K562 (cell line): Measurements from ENCODE around the gene CASTOR1. TPM values are rescaled to one million over a fixed set of nuclear protein-coding genes. Genes with fewer than 3 reads are reported as not detected.

Source experiments
- ATAC-seq: fragments of 200-7000 bp; cut with Tn5 transposase; 3 replicates; pipeline ENCODE4 v1.9.1; 2020; ENCODE audit warnings: moderate library complexity
- BruUV-seq: library from RNA; stranded (reverse); fragments of 400-500 nt; replicated peaks from 2 replicates; lab custom pipeline; 2021; lab: Mats Ljungman, UMichigan
- CTCF ChIA-PET: fragments of 300-600 bp; formaldehyde crosslinking; extraction: SDS; loops from one replicate; lab custom pipeline; 2021; ENCODE audit warnings: low intra/inter-chr PET ratio; lab: Yijun Ruan, JAX
- POLR2A ChIA-PET: fragments of 300-600, 350-650 bp; sonication (Branson Sonifier 250); formaldehyde crosslinking; extraction: SDS; loops from one replicate; lab custom pipeline; 2021; ENCODE audit warnings: antibody characterized with exemption, inconsistent platforms; lab: Yijun Ruan, JAX
- DNase-seq, 4 experiments: peaks; one replicate each; pipeline versions ENCODE4 v3.0.0 to v3.0.0-alpha.2; 2011 to 2018; ENCODE audit warnings: low spot score in 3 of 4, mixed read lengths in 3 of 4; ENCODE audit errors: extremely low read depth in 1 of 4
- FAIRE-seq: peaks from 2 replicates; lab custom pipeline; 2011; peaks lifted over from hg19 to GRCh38; lab: Jason Lieb, UNC
- H2AFZ ChIP-seq: 2 replicates; pipeline ENCODE4 v1.6.0; 2011; ENCODE audit warnings: low read depth, low read length, control low read depth, inconsistent platforms
- H3K27ac ChIP-seq: fragments of 200-600 bp; 3 replicates; pipeline ENCODE4 v1.8.0; 2011; ENCODE audit warnings: low read depth, mild to moderate bottlenecking, control low read depth, inconsistent platforms, low read length, moderate library complexity, mixed read lengths; ENCODE audit errors: extremely low read depth
- H3K27me3 ChIP-seq, 2 experiments: fragments of 300-600 bp in 1 of 2; 2 replicates in 1 of 2; 3 replicates in 1 of 2; pipeline versions ENCODE4 v1.6.0 to v1.8.0; 2011; ENCODE audit warnings: inconsistent platforms in 2 of 2, low read length in 2 of 2, mild to moderate bottlenecking in 1 of 2, mixed read lengths in 1 of 2, moderate library complexity in 1 of 2; ENCODE audit not compliant: control insufficient read depth in 2 of 2, insufficient read depth in 2 of 2
- H3K36me3 ChIP-seq: fragments of 300-600 bp; 3 replicates; pipeline ENCODE4 v1.8.0; 2011; ENCODE audit warnings: mild to moderate bottlenecking, low read length, inconsistent platforms; ENCODE audit not compliant: control insufficient read depth, insufficient read depth
- H3K4me1 ChIP-seq, 2 experiments: fragments of 200-600 bp in 1 of 2; replicated peaks in 1 of 2; 2 replicates in 1 of 2; 3 replicates in 1 of 2; pipeline versions ENCODE4 v1.5.1 to v1.8.0; 2011; ENCODE audit warnings: inconsistent platforms in 2 of 2, low read length in 2 of 2, mild to moderate bottlenecking in 1 of 2, mixed read lengths in 1 of 2, moderate library complexity in 1 of 2; ENCODE audit not compliant: control insufficient read depth in 2 of 2, insufficient read depth in 2 of 2
- H3K4me2 ChIP-seq: 2 replicates; pipeline ENCODE4 v1.6.1; 2011; ENCODE audit warnings: low read length, control low read depth, inconsistent platforms, mixed read lengths; ENCODE audit not compliant: insufficient read depth
- H3K4me3 ChIP-seq: fragments of 200-600 bp; sonication (generic), shearing (Covaris generic); 2 replicates; pipeline ENCODE4 v1.5.1; 2016; ENCODE audit warnings: control low read depth, inconsistent platforms
- H3K79me2 ChIP-seq: fragments of 200-600 bp; 3 replicates; pipeline ENCODE4 v1.8.0; 2011; ENCODE audit warnings: low read length, inconsistent platforms; ENCODE audit not compliant: control insufficient read depth, insufficient read depth
- H3K9ac ChIP-seq, 2 experiments: 2 replicates each; pipeline versions ENCODE4 v1.6.0 to v1.6.1; 2011; ENCODE audit warnings: low read depth in 2 of 2, low read length in 2 of 2, control low read depth in 1 of 2, inconsistent platforms in 1 of 2, mild to moderate bottlenecking in 1 of 2, mixed read lengths in 1 of 2; ENCODE audit not compliant: insufficient read depth in 1 of 2
- H3K9me1 ChIP-seq: one replicate; pipeline ENCODE4 v1.6.0; 2011; ENCODE audit warnings: inconsistent platforms, mild to moderate bottlenecking, low read length, moderate library complexity; ENCODE audit not compliant: control insufficient read depth, insufficient read depth
- H3K9me3 ChIP-seq: replicated peaks from 2 replicates; pipeline ENCODE4 v1.5.1; 2011; ENCODE audit warnings: low read depth, low read length, inconsistent platforms; ENCODE audit not compliant: control insufficient read depth, insufficient read depth
- H4K20me1 ChIP-seq: replicated peaks from 2 replicates; pipeline ENCODE4 v1.6.1; 2011; ENCODE audit warnings: low read length, inconsistent platforms, mixed read lengths; ENCODE audit not compliant: control insufficient read depth, insufficient read depth
- CAMTA2 ChIP-seq: fragments of 250-450 bp; sonication (Bioruptor Pico); conservative IDR thresholded peaks from 2 replicates; pipeline ENCODE4 v1.5.1; 2022
- HDAC3 ChIP-seq: fragments of 450-650 bp; IDR thresholded peaks from 2 replicates; pipeline ENCODE4 v1.6.1; 2018; ENCODE audit warnings: borderline replicate concordance, mild to moderate bottlenecking, moderate library complexity; ENCODE audit not compliant: partially characterized antibody
- HMG20B ChIP-seq: fragments of 250-450 bp; sonication (Bioruptor Pico); IDR thresholded peaks from 2 replicates; pipeline ENCODE4 v1.5.0; 2021; ENCODE audit warnings: mild to moderate bottlenecking
- JUND ChIP-seq, 2 experiments: IDR thresholded peaks; 2 replicates in 1 of 2; 3 replicates in 1 of 2; pipeline ENCODE4 v1.6.1; 2011; ENCODE audit warnings: borderline replicate concordance in 2 of 2, low read depth in 2 of 2, low read length in 2 of 2, improper control_type of control experiment in 1 of 2, missing biosample characterization in 1 of 2, missing genetic modification characterization in 1 of 2, missing genetic modification reagents in 1 of 2
- KDM2B ChIP-seq: fragments of 250-450 bp; sonication (Bioruptor Pico); IDR thresholded peaks from 2 replicates; pipeline ENCODE4 v1.8.0; 2021; ENCODE audit warnings: mild to moderate bottlenecking, moderate library complexity
- L3MBTL2 ChIP-seq: fragments of 450-650 bp; IDR thresholded peaks from 2 replicates; pipeline ENCODE4 v1.6.1; 2016; ENCODE audit warnings: mild to moderate bottlenecking, moderate library complexity
- MCM7 ChIP-seq, 2 experiments: fragments of 450-650 bp; IDR thresholded peaks; 2 replicates each; pipeline ENCODE4 v1.6.1; 2016 to 2018
- MTA2 ChIP-seq: fragments of 450-650 bp; IDR thresholded peaks from 2 replicates; pipeline ENCODE4 v1.6.1; 2016; ENCODE audit warnings: low read depth
- RAD51 ChIP-seq: fragments of 450-650 bp; IDR thresholded peaks from 2 replicates; pipeline ENCODE4 v1.7.1; 2016; ENCODE audit warnings: low read depth, mild to moderate bottlenecking, borderline replicate concordance
- SMAD4 ChIP-seq: fragments of 250-450 bp; sonication (Bioruptor Pico); conservative IDR thresholded peaks from 2 replicates; pipeline ENCODE4 v1.8.0; 2021; ENCODE audit warnings: inconsistent platforms, mild to moderate bottlenecking, moderate library complexity
- TCFL5 ChIP-seq: fragments of 250-450 bp; sonication (Bioruptor Pico); conservative IDR thresholded peaks from 2 replicates; pipeline ENCODE4 v1.6.1; 2021; ENCODE audit warnings: mild to moderate bottlenecking, moderate library complexity, matching md5 sums
- ZNF274 ChIP-seq: IDR thresholded peaks from 2 replicates; pipeline ENCODE4 v1.6.1; 2011; ENCODE audit warnings: low read depth, mild to moderate bottlenecking, low read length, moderate library complexity, borderline replicate concordance
- ZNF311 ChIP-seq: fragments of 250-450 bp; sonication (Bioruptor Pico); IDR thresholded peaks from 2 replicates; pipeline ENCODE4 v1.4.0; 2020; ENCODE audit warnings: mild to moderate bottlenecking, moderate library complexity
- WGBS: fragments of 100-300 bp; shearing (Covaris generic); methylation state at CpG from one replicate; pipeline ENCODE4 v1.1.6; 2016; ENCODE audit warnings: low coverage, mixed read lengths; ENCODE audit not compliant: insufficient coverage; ENCODE audit errors: missing lambda C conversion rate; 5-methylcytosine and 5-hydroxymethylcytosine counted together
- in situ Hi-C: fragments of 300-500 bp; cut with MboI; formaldehyde crosslinking; loops from 4 replicates; pipeline ENCODE4 v1.15.0; 2018; ENCODE audit warnings: inconsistent platforms, mixed read lengths
- intact Hi-C: fragments of 100-400 bp; cut with micrococcal nuclease; formaldehyde crosslinking; loops from 2 replicates; pipeline ENCODE4 v1.14.2; 2022
- polyA plus RNA-seq, 8 experiments: library from polyadenylated mRNA; depleted of rRNA in 4 of 8; stranded (reverse) in 5 of 8; unstranded in 3 of 8; fragments of >200 nt; fragmentation: Nextera tagmentation in 2 of 8; fragmentation: Illumina TruSeq in 1 of 8; extraction: Ambion mirVana in 2 of 8; extraction: Trizol in 1 of 8; gene quantifications; 2 replicates each; pipeline versions ENCODE4 v1.2.1 to v1.2.3, GENCODE V29; 2011 to 2014; ENCODE audit warnings: inconsistent platforms in 1 of 8, missing spikeins in 1 of 8
- total RNA-seq, 7 experiments: library from RNA; depleted of rRNA in 6 of 7; stranded (reverse); fragments of >200 nt in 6 of 7; fragmentation: Illumina TruSeq in 2 of 7; extraction: Trizol in 2 of 7; gene quantifications; 2 replicates each; pipeline versions ENCODE4 v1.2.1 to v1.2.3, GENCODE V29; 2011 to 2021; ENCODE audit warnings: low replicate concordance in 1 of 7
- TF ChIP-seq, protein P1 (sequence below): fragments of 250-450 bp; sonication (Bioruptor Pico); IDR thresholded peaks from 2 replicates; pipeline ENCODE4 v1.8.0; 2022; ENCODE audit warnings: moderate library complexity, mild to moderate bottlenecking, inconsistent platforms
- TF ChIP-seq, protein P2 (sequence below): sonication (generic); formaldehyde crosslinking; IDR thresholded peaks from 2 replicates; pipeline ENCODE4 v1.8.0; 2022; ENCODE audit warnings: mild to moderate bottlenecking, missing genetic modification reagents
- TF ChIP-seq, protein P3 (sequence below): fragments of 450-650 bp; IDR thresholded peaks from 2 replicates; pipeline ENCODE4 v1.6.1; 2016; ENCODE audit warnings: low read depth, mild to moderate bottlenecking, moderate library complexity
- TF ChIP-seq, protein P4 (sequence below): sonication (generic); formaldehyde crosslinking; IDR thresholded peaks from 2 replicates; pipeline ENCODE4 v1.9.0; 2022; ENCODE audit warnings: mild to moderate bottlenecking, missing genetic modification reagents

Gene CASTOR1
- total and polyA plus RNA-seq, 9 of the 15 experiments (the other 6 are each of a cell fraction or from before 2014, with no cell fraction given), result 0.35 to 2.6 (median 1.1) TPM

DNA sequence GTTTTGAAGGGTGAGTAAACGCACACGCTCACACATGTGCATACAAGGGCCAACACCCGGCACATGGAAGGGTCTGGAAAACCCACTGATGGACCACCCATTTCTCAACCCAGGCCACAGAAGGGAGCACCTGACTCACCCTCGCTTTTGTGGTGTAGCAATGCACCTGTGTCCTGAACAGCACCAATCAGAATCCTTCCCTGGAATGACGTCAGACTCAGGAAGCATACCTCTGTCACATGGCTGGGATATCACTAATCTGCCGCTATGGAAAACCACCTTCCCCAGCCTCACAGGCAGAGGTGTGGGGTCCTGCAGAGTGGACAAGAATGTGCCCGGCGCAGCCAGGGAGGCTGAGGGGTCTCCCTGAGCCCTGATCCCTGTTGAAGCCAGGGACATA, 13.7 kb downstream of the CASTOR1 start:
- in situ Hi-C loops, result no loop called here
- Histone ChIP-seq H3K36me3 (no peaks in the 10 kb centered on the region), H3K27me3 (no peaks in the 10 kb centered on the region; a peak in 1 of 5 replicates), H3K79me2 (no peaks in the 10 kb centered on the region), H3K9me1 (no peaks in the 10 kb centered on the region), H3K4me1 (peaks cover 2 to 15% of the 10 kb centered on the region in 2 experiments; a peak in 3 of 5 replicates), H2AFZ (peak overlapping the region; percentile 82), H3K4me2 (peak overlapping the region; percentile 14), H4K20me1 (no peaks in the 10 kb centered on the region; the same call in 1 of the 2 replicates), H3K9ac (no peak overlapping the region), H3K27ac (no peak overlapping the region; the same call in 2 of the 3 replicates), H3K4me3 (no peak overlapping the region), H3K9me3 (no peaks in the 10 kb centered on the region)
- POLR2A ChIA-PET, result interaction anchor here (0.8 kb wide), 1 partner anchor 109 kb away, joined by 4 read pairs; no protein-coding TSS in a partner anchor
- CTCF ChIA-PET, result no interaction called here
- peak in 2 of 4 experiments; percentile 28 to 32 for DNase-seq
- FAIRE-seq, result peak; percentile 57
- intact Hi-C loops, result no loop called here
- no peak for ATAC-seq
- 37% methylated on average over 5 of the region's 8 CpGs for WGBS
- no TSS peak for BruUV-seq
- TF ChIP-seq HDAC3 (no peak), TCFL5 (CRISPR knock-in tag) (no peak), HMG20B (CRISPR knock-in tag) (no peak), ZNF274 (no peak), L3MBTL2 (peak; percentile 40; the same call in 1 of the 2 replicates), JUND (IDR thresholded peaks at IDR 0.05; ENCODE audit: borderline replicate concordance, low read depth, low read length) (0 out of 2 replicates have a peak, but pooled peaks have one; percentile 14), JUND (tag; IDR thresholded peaks at IDR 0.05; ENCODE audit: borderline replicate concordance, low read depth, low read length) (no peak), MCM7 (IDR thresholded peaks at IDR 0.05) (no peak), ZNF311 (CRISPR knock-in tag) (no peak), SMAD4 (CRISPR knock-in tag) (no peak), RAD51 (peak; percentile 24; the same call in 1 of the 2 replicates), KDM2B (CRISPR knock-in tag) (no peak), CAMTA2 (CRISPR knock-in tag) (no peak), MTA2 (no peak)
- TF ChIP-seq, protein P1, sequence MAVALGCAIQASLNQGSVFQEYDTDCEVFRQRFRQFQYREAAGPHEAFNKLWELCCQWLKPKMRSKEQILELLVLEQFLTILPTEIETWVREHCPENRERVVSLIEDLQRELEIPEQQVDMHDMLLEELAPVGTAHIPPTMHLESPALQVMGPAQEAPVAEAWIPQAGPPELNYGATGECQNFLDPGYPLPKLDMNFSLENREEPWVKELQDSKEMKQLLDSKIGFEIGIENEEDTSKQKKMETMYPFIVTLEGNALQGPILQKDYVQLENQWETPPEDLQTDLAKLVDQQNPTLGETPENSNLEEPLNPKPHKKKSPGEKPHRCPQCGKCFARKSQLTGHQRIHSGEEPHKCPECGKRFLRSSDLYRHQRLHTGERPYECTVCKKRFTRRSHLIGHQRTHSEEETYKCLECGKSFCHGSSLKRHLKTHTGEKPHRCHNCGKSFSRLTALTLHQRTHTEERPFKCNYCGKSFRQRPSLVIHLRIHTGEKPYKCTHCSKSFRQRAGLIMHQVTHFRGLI (CRISPR knock-in tag), result no peak
- TF ChIP-seq, protein P2, sequence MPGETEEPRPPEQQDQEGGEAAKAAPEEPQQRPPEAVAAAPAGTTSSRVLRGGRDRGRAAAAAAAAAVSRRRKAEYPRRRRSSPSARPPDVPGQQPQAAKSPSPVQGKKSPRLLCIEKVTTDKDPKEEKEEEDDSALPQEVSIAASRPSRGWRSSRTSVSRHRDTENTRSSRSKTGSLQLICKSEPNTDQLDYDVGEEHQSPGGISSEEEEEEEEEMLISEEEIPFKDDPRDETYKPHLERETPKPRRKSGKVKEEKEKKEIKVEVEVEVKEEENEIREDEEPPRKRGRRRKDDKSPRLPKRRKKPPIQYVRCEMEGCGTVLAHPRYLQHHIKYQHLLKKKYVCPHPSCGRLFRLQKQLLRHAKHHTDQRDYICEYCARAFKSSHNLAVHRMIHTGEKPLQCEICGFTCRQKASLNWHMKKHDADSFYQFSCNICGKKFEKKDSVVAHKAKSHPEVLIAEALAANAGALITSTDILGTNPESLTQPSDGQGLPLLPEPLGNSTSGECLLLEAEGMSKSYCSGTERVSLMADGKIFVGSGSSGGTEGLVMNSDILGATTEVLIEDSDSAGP (CRISPR knock-in tag), result no peak
- TF ChIP-seq, protein P3, sequence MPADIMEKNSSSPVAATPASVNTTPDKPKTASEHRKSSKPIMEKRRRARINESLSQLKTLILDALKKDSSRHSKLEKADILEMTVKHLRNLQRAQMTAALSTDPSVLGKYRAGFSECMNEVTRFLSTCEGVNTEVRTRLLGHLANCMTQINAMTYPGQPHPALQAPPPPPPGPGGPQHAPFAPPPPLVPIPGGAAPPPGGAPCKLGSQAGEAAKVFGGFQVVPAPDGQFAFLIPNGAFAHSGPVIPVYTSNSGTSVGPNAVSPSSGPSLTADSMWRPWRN, result no peak
- TF ChIP-seq, protein P4, sequence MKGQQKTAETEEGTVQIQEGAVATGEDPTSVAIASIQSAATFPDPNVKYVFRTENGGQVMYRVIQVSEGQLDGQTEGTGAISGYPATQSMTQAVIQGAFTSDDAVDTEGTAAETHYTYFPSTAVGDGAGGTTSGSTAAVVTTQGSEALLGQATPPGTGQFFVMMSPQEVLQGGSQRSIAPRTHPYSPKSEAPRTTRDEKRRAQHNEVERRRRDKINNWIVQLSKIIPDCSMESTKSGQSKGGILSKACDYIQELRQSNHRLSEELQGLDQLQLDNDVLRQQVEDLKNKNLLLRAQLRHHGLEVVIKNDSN (CRISPR knock-in tag), result no peak
